HCT116 (cell line): Measurements from ENCODE around the gene CARMIL1. TPM values are rescaled to one million over a fixed set of nuclear protein-coding genes. Genes with fewer than 3 reads are reported as not detected.
A peak's percentile ranks its signal among the peaks of the same experiment; 100 is the strongest.

Experiments used
- ATAC-seq: fragments of 200-7000 bp; cut with Tn5 transposase; 2 replicates; pipeline ENCODE4 v1.9.1; 2020; ENCODE audit warnings: mild to moderate bottlenecking, moderate library complexity
- BruUV-seq: library from RNA; stranded (reverse); fragments of 400-500 nt; replicated peaks from 2 replicates; lab custom pipeline; 2021; lab: Mats Ljungman, UMichigan
- CTCF ChIA-PET: fragments of 300-600 bp; sonication (Branson Sonifier 250); formaldehyde crosslinking; loops from one replicate; lab custom pipeline; 2021; ENCODE audit warnings: antibody characterized with exemption; lab: Charles Lee
- POLR2A ChIA-PET: fragments of 300-600, 350-600 bp; sonication (Branson Sonifier 250); formaldehyde crosslinking; loops from one replicate; lab custom pipeline; 2021; ENCODE audit warnings: antibody characterized with exemption; lab: Charles Lee
- RAD21 ChIA-PET, 2 experiments: fragments of 300-600 bp; sonication (Branson Sonifier 250); formaldehyde crosslinking; loops; one replicate each; lab custom pipeline; 2023; ENCODE audit warnings: low total read pairs in 2 of 2; ENCODE audit not compliant: uncharacterized antibody in 2 of 2, unreplicated experiment in 2 of 2, low non-redundant PET in 1 of 2; lab: Charles Lee
- DNase-seq: peaks from one replicate; pipeline ENCODE4 v3.0.0-alpha.2; 2010; ENCODE audit warnings: low read depth, low spot score
- H2AFZ ChIP-seq: fragments of 200-600 bp; shearing (Covaris generic), sonication (generic); 2 replicates; pipeline ENCODE4 v1.6.1; 2017; ENCODE audit warnings: low read depth, mixed run types, mixed read lengths, antibody characterized with exemption, low read length; ENCODE audit not compliant: poor library complexity, severe bottlenecking
- H3K27ac ChIP-seq: 2 replicates; pipeline ENCODE4 v1.5.1; 2012; ENCODE audit warnings: low read depth, low read length
- H3K27me3 ChIP-seq: fragments of 200-600 bp; sonication (generic); 2 replicates; pipeline ENCODE4 v1.6.1; 2016; ENCODE audit warnings: mixed run types, low read length, mixed read lengths; ENCODE audit not compliant: insufficient read depth
- H3K36me3 ChIP-seq, 2 experiments: fragments of 200-500 bp in 1 of 2; fragments of 200-600 bp in 1 of 2; sonication (Bioruptor generic) in 1 of 2; sonication (generic) in 1 of 2; 2 replicates each; pipeline versions ENCODE4 v1.5.1 to v1.6.1; 2014 to 2016; ENCODE audit warnings: low read length in 2 of 2, inconsistent platforms in 1 of 2, mixed read lengths in 1 of 2, mixed run types in 1 of 2; ENCODE audit not compliant: insufficient read depth in 2 of 2, control insufficient read depth in 1 of 2
- H3K4me1 ChIP-seq, 2 experiments: fragments of 200-600 bp in 1 of 2; sonication (generic) in 1 of 2; 2 replicates each; pipeline versions ENCODE4 v1.5.1 to v1.6.1; 2012 to 2017; ENCODE audit warnings: low read length in 2 of 2, inconsistent platforms in 1 of 2, mild to moderate bottlenecking in 1 of 2, mixed read lengths in 1 of 2, mixed run types in 1 of 2, moderate library complexity in 1 of 2; ENCODE audit not compliant: insufficient read depth in 2 of 2, control insufficient read depth in 1 of 2
- H3K4me2 ChIP-seq: fragments of 200-600 bp; sonication (generic); 2 replicates; pipeline ENCODE4 v1.6.1; 2017; ENCODE audit warnings: mixed run types, low read length, mixed read lengths
- H3K4me3 ChIP-seq, 2 experiments: fragments of 200-600 bp in 1 of 2; sonication (generic) in 1 of 2; replicated peaks in 1 of 2; 2 replicates each; pipeline ENCODE4 v1.5.1; 2011 to 2016; ENCODE audit warnings: low read length in 2 of 2, control low read depth in 1 of 2, low read depth in 1 of 2, mild to moderate bottlenecking in 1 of 2, mixed read lengths in 1 of 2, mixed run types in 1 of 2
- H3K79me2 ChIP-seq: fragments of 200-600 bp; sonication (generic); 2 replicates; pipeline ENCODE4 v1.6.1; 2017; ENCODE audit warnings: mild to moderate bottlenecking, mixed run types, low read length, moderate library complexity, mixed read lengths; ENCODE audit not compliant: insufficient read depth
- H3K9ac ChIP-seq: fragments of 200-600 bp; sonication (generic); 2 replicates; pipeline ENCODE4 v1.6.1; 2016; ENCODE audit warnings: low read length, mixed read lengths
- H3K9me2 ChIP-seq: fragments of 200-600 bp; sonication (generic), shearing (Covaris generic); 2 replicates; pipeline ENCODE4 v1.6.1; 2017; ENCODE audit warnings: mixed run types, mild to moderate bottlenecking, moderate library complexity; ENCODE audit not compliant: insufficient read depth
- H3K9me3 ChIP-seq, 2 experiments: fragments of 200-500 bp in 1 of 2; fragments of 200-600 bp in 1 of 2; sonication (Bioruptor generic) in 1 of 2; sonication (generic) in 1 of 2; 2 replicates each; pipeline ENCODE4 v1.6.1; 2014 to 2017; ENCODE audit warnings: low read length in 2 of 2, mixed read lengths in 2 of 2, inconsistent platforms in 1 of 2, low read depth in 1 of 2, mild to moderate bottlenecking in 1 of 2, mixed run types in 1 of 2, moderate library complexity in 1 of 2; ENCODE audit not compliant: control insufficient read depth in 1 of 2, insufficient read depth in 1 of 2
- H4K20me1 ChIP-seq: fragments of 200-600 bp; sonication (generic), shearing (Covaris generic); 2 replicates; pipeline ENCODE4 v1.6.1; 2017; ENCODE audit warnings: mixed run types, mild to moderate bottlenecking, moderate library complexity; ENCODE audit not compliant: insufficient read depth
- CBX3 ChIP-seq: IDR thresholded peaks from 2 replicates; pipeline ENCODE4 v1.6.1; 2012; ENCODE audit warnings: low read depth
- ELF1 ChIP-seq: IDR thresholded peaks from 2 replicates; pipeline ENCODE4 v1.6.1; 2012; ENCODE audit warnings: low read depth, borderline replicate concordance
- EZH2phosphoT487 ChIP-seq: fragments of 200-600 bp; IDR thresholded peaks from 2 replicates; pipeline ENCODE4 v1.6.1; 2018; ENCODE audit warnings: antibody characterized with exemption, borderline replicate concordance
- FOSL1 ChIP-seq: IDR thresholded peaks from 2 replicates; pipeline ENCODE4 v1.6.1; 2012; ENCODE audit warnings: low read depth
- JUND ChIP-seq: IDR thresholded peaks from 2 replicates; pipeline ENCODE4 v1.6.1; 2012
- RAD21 ChIP-seq: IDR thresholded peaks from 2 replicates; pipeline ENCODE4 v1.6.1; 2012; ENCODE audit warnings: low read depth, mild to moderate bottlenecking
- SP1 ChIP-seq: IDR thresholded peaks from 2 replicates; pipeline ENCODE4 v1.6.1; 2012; ENCODE audit warnings: low read depth
- ZFX ChIP-seq: fragments of 450-650 bp; IDR thresholded peaks from 2 replicates; pipeline ENCODE4 v1.6.1; 2017
- intact Hi-C: fragments of 100-400 bp; cut with micrococcal nuclease; formaldehyde crosslinking; loops from 2 replicates; pipeline ENCODE4 v1.10.0; 2022
- total RNA-seq: library from RNA; stranded (reverse); gene quantifications from one replicate; pipeline ENCODE4 v1.2.1, GENCODE V29; 2021; ENCODE audit not compliant: unreplicated experiment

CARMIL1 gene
- total RNA-seq, 1 experiment from 2014 or later, result 21.7 TPM

DNA sequence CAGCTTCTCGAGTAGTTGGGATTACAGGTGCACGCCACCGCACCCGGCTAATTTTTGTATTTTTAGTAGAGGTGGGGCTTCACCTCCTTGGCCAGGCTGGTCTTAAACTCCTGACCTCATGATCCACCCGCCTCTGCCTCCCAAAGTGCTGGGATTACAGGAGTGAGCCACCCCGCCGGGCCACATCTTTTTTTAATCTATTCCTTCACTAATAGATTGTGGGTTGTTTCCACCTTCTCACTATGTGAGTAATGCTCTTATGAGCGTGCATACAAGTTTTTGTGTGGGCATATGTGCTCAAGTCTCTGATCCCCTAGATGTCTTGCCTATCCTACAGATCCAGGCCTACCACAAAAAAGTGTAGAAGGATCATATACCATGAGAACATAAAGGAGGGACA is 30.7 kb downstream of the CARMIL1 start:
- no peak overlapping the region for H3K27ac ChIP-seq
- ChIA-PET POLR2A (no interaction called here), CTCF (no interaction called here), RAD21 (no interaction called here)
- no peak overlapping the region for H3K9ac ChIP-seq
- no peaks in the 10 kb centered on the region for H3K9me3 ChIP-seq
- DNase-seq, result no peak
- TF ChIP-seq ZFX, result no peak
- no peak for TF ChIP-seq CBX3
- no peak for TF ChIP-seq EZH2phosphoT487
- no peaks in the 10 kb centered on the region for H3K27me3 ChIP-seq
- ATAC-seq, result no peak
- no peaks in the 10 kb centered on the region for H3K9me2 ChIP-seq
- BruUV-seq, result no TSS peak
- no peaks in the 10 kb centered on the region for H3K36me3 ChIP-seq
- peak overlapping the region; percentile 53 for H3K4me2 ChIP-seq
- H4K20me1 ChIP-seq, result no peaks in the 10 kb centered on the region
- H3K4me3 ChIP-seq, result no peak overlapping the region
- intact Hi-C loops, result loop anchor here (2.0 kb wide), 1 partner anchor 31 kb away; the partner anchor contains the start of gene CARMIL1
- H3K4me1 ChIP-seq, result peaks cover 31 to 39% of the 10 kb centered on the region in 2 experiments
- peaks cover 33% of the 10 kb centered on the region for H3K79me2 ChIP-seq
- no peak overlapping the region for H2AFZ ChIP-seq

DNA sequence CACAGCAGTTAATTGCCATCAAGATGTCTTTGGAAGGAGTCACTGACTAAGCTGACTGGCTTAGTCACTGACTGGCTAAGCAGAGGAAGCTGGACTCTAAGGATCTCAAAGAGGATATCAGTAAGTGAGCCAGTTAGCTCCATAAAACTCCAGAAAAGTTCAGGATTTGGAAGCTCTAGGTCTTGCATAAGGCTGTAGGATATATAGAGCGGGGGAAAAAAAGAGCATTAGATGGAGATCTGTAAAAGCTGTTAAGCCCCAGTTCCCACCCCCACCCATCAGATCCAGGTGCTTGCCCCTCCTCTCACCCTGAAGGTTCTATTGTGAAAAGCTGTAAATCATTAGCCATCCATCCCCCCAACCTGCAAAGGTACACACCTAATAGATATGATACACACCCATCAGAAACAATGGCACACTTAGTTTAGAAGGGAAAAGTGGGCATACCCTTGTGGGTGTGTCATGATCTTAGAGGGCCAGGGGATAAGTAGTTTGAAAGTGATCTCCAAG is 32.2 kb downstream of the CARMIL1 start:
- H2AFZ ChIP-seq, result no peak overlapping the region
- H3K4me2 ChIP-seq, result peak overlapping the region; percentile 53
- POLR2A ChIA-PET, result interaction anchor here (2.2 kb wide), 1 partner anchor 33 kb away, joined by 5 read pairs; the partner anchor contains the start of gene CARMIL1
- CTCF ChIA-PET, result no interaction called here
- ATAC-seq (peak; percentile 91), DNase-seq (peak; percentile 60)
- TF ChIP-seq SP1 (peak; percentile 22), FOSL1 (peak; percentile 41; the same call in 1 of the 2 replicates), RAD21 (no peak), JUND (peak; percentile 47), ELF1 (no peak)
- RAD21 ChIA-PET, result no interaction called here
- no peak overlapping the region for H3K9ac ChIP-seq
- H3K9me2 ChIP-seq, result no peaks in the 10 kb centered on the region
- no TSS peak for BruUV-seq
- peak overlapping the region; percentile 16; the same call in 1 of the 2 replicates for H3K27ac ChIP-seq
- H3K79me2 ChIP-seq, result peaks cover 30% of the 10 kb centered on the region
- no peaks in the 10 kb centered on the region for H4K20me1 ChIP-seq
- peak overlapping the region in 1 of 2 experiments; percentile 1; a peak in 1 of 4 replicates for H3K4me3 ChIP-seq
- H3K9me3 ChIP-seq, result no peaks in the 10 kb centered on the region
- intact Hi-C loops, result loop anchor here (2.0 kb wide), 1 partner anchor 33 kb away; the partner anchor contains the start of gene CARMIL1
- H3K36me3 ChIP-seq, result no peaks in the 10 kb centered on the region
- H3K27me3 ChIP-seq, result no peaks in the 10 kb centered on the region
- peaks cover 31 to 39% of the 10 kb centered on the region in 2 experiments for H3K4me1 ChIP-seq
